Cardiac fibroblast (primary cell): ENCODE results near the gene KRTAP5-6.

Experiments used
- DNase-seq, 2 donors: peaks; one replicate each; pipeline versions ENCODE4 v3.0.0 to v3.0.0-alpha.2; 2010; ENCODE audit warnings: low read depth in 2 of 2
- H3K4me3 ChIP-seq, 2 donors: replicated peaks in 1 of 2; 1 replicate in 1 of 2; 2 replicates in 1 of 2; pipeline ENCODE4 v1.5.1; 2011; ENCODE audit warnings: low read depth in 2 of 2, low read length in 2 of 2, mild to moderate bottlenecking in 2 of 2, moderate library complexity in 1 of 2
- CTCF ChIP-seq: IDR thresholded peaks from one replicate; pipeline ENCODE4 v1.5.1; 2011; ENCODE audit warnings: low read depth, mild to moderate bottlenecking, low read length, inconsistent platforms

Gene KRTAP5-6

DNA sequence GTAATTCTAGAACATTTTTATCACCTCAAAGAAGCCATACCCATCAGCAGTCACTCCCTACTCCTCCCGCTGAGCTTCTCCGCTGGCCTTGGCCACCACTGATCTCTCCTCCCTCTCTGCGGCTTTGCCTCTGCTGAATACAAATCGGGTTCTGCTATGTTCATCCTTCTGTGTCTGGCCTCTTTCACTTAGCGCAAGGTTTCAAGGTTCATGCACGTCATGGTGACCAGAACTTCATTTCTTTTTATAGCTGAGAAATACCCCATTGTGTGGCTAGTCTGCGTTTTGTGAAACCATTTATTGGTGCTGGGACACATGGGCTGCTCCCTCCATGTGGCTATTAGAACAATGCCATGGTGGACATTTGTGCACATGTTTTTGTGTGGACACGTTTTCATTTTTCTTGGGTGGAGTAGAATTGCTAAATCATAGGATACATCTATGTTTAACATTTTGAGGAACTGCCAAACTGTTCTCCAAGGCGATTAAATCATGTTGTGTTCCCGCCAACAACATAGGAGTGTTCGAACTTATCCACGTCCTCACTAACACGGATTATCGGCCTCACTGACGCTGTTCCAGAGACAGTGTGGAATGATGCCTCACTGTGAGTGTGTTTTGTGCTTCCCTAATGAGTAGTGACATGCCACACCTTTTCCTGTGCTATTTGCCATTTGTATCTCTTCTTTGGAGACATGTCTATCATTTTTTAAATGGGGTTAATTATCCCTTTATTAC is 24.2 kb upstream of the KRTAP5-6 start:
- no peak for TF ChIP-seq CTCF
- no peak for DNase-seq

DNA sequence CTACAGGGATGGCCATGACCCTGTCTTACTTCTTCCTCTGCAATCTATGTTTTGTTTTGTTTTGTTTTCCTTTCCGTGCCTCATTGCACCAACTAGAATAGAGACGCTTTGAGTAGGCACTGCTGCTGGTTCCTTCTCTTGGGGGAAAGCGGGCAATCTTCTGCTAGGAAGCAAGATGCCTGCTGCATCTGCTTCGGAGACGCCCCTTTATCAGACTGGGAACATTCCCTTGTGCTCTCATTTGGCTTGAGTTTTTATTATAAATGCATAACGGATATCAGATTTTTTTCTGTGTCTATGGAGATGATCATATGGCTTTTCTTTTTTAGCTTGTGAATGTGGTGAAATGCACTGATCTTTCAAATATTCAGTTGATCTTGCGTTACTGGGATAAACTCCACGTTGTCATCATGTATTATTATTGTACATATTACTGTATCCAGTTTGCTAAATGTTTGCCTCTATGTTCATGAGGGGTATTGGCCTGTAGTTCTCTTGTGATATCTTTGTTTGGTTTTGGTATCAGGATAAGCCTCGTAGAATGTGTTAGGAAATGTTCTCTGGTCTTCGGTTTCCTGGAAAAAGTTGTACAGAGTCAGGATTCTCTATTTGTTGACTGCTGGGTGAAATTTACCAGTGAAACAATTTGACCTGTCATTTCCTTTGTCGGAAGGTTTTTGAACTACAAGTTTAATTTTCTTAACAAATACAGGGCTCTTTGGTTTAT is 23.4 kb upstream of the KRTAP5-6 start:
- no peak for DNase-seq
- TF ChIP-seq CTCF, result no peak
- no peak overlapping the region for H3K4me3 ChIP-seq

More for the DNA sequence above, 24.2 kb upstream of the KRTAP5-6 start:
- H3K4me3 ChIP-seq, result no peak overlapping the region

- DNase-seq, result no peak
- no peak overlapping the region for H3K4me3 ChIP-seq
- TF ChIP-seq CTCF, result no peak
Observed at GRCh38 chr11:1674173-1675131, 22.5 kb upstream of the KRTAP5-6 start.

- DNase-seq, result no peak
- no peak for TF ChIP-seq CTCF
- no peak overlapping the region for H3K4me3 ChIP-seq
Observed at GRCh38 chr11:1675536-1676228, 21.3 kb upstream of the KRTAP5-6 start.

DNA sequence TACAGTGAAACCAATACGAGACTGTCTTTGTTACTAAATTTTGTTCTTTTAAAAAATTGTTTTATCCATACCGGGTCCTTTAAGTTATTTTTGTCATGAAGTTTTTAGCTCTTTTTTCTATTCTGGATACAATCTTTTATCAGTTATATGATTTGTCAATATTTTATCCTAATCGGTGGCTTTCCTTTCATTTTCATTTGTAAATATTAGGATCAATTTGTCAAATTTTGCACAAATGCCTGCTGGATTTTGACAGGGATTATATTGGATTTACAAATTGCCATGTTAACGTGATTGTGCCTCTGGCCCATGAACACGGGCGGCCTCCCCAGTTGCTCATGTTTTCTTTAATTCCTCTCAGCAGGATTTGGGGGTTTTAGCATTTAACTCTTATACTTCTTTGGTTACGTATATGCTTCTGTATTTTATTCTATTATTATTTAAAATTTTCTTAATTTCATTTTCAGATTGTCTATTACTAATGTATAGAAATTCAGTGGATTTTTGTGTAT is 20.7 kb upstream of the KRTAP5-6 start:
- no peak for DNase-seq
- H3K4me3 ChIP-seq, result no peak overlapping the region
- TF ChIP-seq CTCF, result no peak

DNA sequence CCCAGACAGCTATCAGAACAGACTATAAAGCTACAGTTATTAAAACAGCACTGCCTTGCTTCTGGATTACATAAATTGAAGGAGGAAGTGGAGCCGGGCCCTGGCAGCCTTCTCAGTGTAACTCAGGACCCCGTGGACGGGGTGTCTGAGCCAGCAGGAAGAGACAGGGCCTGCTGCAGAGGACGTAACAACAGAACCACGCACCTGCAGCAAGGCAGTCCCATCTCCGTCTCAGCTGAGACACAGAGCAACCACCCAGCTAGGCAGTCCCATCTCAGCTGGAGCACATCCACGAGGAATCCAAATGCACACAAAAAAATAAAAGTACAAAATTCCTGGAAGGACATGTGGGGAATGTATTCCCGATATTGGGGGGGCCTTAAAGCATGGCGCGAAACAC is 17.1 kb upstream of the KRTAP5-6 start:
- no peak overlapping the region for H3K4me3 ChIP-seq
- no peak for DNase-seq
- no peak for TF ChIP-seq CTCF
